GM18907 (cell line): ENCODE measurements around the gene ADAMTSL1.

Experiments
- ATAC-seq: cut with Tn5 transposase; IDR thresholded peaks from one replicate; pipeline ENCODE4 v1.9.1; 2021; ENCODE audit warnings: mild to moderate bottlenecking, moderate library complexity; ENCODE audit not compliant: unreplicated experiment

Gene ADAMTSL1

DNA sequence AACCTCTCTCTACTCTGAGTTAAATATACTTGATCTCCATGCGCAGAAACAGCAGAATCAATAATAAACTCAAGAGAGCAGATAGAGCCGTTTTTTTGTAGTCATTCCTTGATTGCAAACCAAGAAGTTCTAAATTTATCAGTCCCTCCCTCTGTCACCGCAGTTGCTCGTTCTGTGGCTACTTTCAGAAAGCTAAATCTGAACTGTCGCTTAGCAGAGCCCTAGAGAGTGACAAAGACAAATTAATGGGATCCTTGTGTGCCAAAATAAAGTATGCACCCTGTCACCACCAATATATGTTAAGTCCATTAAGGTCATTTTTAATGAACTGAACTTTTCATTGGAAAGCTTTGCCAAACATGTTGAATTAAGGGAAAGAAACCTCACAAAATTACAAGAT, 218.3 kb downstream of the ADAMTSL1 start:
- no peak for ATAC-seq

DNA sequence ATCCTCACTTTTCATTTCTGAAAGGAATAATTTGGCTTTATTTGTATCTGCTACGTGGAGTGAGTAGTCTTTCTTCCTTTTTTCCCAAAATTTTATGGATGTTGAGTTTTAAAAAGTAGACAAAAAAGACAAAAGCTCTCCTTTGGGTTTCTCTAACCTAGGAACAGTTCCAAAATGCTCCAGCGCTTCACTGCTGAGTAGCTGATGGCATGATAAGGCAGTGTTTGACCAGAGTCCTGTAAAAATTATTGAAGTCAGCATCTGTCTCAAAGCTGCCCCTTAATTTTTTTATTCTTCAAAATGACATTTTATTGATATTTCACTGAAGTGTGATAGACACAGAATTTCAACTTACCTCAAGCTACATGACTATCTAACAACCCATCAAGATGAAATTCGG, 219.0 kb downstream of the ADAMTSL1 start:
- no peak for ATAC-seq

DNA sequence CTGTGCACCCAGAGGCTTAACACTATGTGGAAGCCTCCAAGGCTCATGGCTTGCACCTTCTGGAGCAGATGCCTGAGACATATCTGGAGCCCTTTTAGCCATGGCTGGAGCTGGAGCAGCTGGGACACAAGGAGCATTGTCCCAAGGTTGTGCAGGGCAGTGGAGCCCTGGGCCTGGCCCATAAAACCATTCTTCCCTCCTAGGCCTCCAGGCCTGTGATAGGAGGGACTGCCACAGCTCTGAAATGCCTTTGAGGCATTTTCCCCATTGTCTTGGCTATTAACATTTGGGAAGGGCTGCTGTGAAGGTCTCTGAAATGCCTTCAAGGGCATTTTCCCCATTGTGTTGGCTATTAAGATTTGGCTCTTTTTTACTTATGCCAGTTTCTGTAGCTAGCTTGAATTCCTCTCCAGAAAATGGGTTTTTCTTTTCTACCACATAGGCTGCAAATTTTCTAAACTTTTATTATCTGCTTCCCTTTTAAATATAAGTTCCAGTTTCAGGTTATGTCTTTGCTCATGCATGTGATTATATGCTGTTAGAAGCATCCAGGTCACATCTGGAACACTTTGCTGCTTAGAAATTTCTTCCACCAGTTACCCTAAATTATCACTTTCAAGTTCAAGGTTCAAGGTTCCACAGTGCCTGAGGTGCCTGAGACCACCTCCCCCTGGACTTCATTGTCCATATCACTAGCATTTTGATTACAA, 221.2 kb downstream of the ADAMTSL1 start:
- no peak for ATAC-seq

DNA sequence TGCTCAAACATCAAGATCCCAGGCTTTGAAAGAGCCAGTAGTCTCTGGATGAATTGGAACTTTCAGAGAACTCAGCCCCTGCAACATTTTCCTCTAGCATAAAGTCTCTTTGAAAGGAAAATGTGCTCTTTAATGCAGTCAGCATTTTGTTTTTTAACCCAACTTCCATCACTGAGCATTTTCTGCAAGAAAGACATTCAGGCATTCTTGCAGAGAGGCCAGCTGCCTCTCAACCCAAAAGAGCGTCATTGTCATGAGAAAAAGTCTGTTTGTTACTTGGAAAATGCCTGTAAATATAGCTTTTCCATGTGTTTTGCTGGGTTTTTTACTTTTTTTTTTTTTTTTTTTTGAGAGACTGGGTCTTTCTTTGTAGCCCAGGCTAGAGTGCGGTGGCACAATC, 225.0 kb downstream of the ADAMTSL1 start:
- no peak for ATAC-seq

DNA sequence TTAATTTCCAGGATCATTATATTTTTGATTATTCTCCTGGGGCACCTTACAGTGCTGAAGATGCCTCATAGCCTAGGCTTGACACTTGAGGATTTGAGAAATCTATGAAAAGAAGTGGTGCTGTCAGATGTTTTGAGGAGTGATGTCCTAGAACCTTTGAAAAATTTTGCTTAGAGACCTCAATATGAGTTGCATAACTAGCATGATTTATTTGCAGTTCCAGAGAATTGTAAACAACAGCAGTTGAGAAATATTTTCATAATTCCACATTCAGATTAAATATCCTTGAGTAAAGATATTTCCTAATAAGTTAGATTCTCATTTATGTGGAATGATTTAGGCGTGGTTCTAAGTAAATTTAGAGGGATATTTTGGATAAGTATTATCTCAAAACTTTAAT, 225.8 kb downstream of the ADAMTSL1 start:
- no peak for ATAC-seq

- ATAC-seq: no peak
These were observed 226.8 kb downstream of the ADAMTSL1 start for GRCh38 chr9:18700714-18701113.

DNA sequence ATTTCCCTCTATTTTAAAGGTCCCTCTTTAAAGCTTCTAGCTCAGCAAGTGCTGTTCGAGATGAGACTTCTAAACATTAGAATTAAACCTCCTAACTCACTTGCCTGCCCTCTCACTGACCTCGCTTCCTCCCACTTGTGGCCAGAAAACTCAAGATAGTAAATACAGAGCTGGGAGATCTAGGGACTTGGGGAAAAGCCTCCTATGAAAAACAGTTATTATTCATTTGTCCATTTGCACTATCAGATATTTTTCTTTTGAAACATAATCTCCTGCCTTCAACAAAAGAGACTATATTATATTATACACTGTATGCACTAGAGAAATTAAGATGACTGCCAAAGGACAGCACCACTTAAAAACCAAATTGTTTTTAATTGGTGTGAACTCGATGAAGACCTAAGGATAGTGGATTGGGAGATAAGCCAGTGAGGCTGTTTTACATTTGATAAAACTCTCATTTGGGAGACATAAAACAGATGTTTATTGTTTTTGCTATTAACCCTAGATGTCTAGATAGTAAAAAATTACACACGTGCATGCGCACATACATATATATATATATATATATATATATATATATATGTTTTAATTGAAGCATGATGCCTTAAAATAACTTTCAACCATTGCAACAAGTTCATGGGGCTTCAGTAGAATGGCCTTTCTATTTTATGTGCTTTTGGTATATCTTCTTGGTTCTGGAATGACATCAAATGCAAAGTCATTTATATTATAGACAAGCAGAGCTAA, 229.4 kb downstream of the ADAMTSL1 start:
- no peak for ATAC-seq

- no peak for ATAC-seq
These were observed 230.0 kb downstream of the ADAMTSL1 start for GRCh38 chr9:18703901-18704379.

DNA sequence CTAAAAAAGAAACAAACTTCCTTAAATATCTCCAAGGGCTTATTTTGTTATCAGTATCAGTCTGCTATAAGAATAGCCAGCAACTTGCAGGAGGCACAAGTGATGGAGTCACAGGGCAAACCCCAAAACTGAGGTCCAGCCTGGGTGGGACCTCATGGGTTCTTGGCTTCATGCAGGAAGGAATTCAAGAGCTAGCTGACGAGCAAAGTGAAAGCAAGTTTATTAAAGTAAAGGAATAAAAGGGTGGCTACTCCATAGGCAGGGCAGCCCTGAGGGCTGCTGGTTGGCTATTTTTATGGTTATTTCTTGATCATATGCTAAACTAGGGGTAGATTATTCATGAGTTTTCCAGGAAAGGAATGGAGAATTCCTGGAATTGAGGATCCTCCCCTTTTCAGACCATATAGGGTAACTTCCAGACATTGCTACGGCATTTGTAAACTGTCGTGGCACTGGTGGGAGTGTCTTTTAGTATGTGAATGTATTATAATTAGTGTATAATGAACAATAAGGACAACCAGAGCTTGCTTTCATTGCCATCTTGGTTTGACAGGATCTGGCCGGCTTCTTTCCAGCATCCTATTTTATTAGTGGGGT, 231.9 kb downstream of the ADAMTSL1 start:
- ATAC-seq: no peak

DNA sequence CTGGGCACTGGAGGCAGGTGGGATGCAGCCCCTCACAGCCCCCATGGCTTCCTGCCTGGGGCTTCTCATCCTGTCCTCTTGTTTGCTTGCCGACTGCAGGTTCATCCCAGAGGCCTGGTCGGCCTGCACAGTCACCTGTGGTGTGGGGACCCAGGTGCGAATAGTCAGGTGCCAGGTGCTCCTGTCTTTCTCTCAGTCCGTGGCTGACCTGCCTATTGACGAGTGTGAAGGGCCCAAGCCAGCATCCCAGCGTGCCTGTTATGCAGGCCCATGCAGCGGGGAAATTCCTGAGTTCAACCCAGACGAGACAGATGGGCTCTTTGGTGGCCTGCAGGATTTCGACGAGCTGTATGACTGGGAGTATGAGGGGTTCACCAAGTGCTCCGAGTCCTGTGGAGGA, 232.7 kb downstream of the ADAMTSL1 start:
- no peak for ATAC-seq

DNA sequence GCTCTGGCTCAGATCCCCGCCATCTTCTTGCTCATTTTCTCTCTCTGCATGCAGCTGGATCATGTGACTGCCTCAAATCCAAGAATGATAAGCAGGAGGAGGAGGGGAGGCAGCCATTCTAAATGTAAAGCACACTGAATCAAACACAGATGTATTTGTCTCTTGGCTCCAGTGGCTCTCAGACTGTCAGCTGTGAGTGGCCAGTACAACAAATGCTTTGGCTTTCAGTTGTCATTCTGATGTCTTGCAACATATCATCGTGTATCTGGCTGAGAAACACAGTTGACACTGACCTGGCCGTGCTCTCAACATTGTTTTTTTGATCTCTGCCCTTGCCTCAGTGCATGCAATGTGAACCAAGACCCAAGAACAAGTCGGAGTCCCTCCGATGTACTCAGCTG, 233.1 kb downstream of the ADAMTSL1 start:
- no peak for ATAC-seq

GRCh38 chr9:18707489-18708205, 233.7 kb downstream of the ADAMTSL1 start:
- ATAC-seq: no peak

DNA sequence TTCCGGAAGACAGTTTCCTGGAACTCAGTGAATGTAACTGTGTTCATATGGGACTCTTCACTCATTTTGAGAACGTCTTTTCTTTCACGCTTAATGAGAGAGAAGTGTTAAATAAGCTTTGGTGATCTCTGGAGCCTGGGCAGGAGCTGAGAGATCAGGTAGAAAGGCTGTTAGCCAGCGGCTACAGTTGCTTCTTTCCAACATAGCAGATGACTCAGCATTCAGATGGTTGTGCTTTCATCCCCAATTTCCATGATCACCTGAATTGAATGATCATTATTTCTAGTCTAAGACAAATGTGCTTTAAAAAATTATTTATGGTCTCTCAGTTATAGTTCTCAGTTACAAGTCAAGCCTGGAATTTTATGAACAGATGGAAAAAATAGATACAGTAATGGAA, 234.5 kb downstream of the ADAMTSL1 start:
- ATAC-seq: no peak

- ATAC-seq: no peak
These were observed 236.1 kb downstream of the ADAMTSL1 start for GRCh38 chr9:18710065-18710464.

GRCh38 chr9:18717759-18718158, 243.8 kb downstream of the ADAMTSL1 start:
- ATAC-seq: no peak

DNA sequence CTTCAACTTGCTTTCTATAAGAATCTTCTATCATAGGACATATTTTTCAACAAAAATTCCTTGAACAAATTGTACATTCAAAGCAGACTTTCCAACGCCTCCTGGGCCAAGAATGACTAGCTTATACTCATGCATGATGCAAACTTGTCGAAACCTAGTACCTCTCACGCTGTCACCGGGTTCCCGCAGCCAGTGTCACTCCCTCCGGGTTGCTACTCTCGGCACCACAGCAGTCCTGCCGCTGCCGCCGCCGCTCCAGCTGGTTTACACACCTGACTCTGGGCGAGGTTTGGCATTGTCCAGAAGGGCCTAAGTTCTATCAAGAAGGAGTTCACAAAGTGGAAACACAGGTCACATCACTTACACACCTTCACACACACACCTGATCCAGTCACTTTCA, 244.4 kb downstream of the ADAMTSL1 start:
- ATAC-seq: no peak

DNA sequence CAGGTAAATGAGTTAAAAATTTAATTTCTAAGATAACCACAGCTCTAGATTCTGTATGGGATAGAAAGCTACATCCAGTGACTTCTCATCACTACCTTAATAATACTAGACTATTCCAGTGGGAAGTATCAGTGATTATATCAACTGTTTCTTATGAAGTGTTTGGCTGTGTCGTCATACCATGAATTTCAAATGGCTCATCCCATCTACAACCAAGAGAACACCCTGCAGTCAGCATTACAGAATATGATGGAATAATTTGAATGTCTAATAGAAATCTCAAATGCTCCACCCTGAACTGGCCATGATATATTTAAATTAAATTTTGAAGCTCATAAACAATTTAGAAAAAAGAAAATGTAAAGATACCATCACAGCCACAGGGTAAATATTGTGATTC, 245.0 kb downstream of the ADAMTSL1 start:
- ATAC-seq: no peak

DNA sequence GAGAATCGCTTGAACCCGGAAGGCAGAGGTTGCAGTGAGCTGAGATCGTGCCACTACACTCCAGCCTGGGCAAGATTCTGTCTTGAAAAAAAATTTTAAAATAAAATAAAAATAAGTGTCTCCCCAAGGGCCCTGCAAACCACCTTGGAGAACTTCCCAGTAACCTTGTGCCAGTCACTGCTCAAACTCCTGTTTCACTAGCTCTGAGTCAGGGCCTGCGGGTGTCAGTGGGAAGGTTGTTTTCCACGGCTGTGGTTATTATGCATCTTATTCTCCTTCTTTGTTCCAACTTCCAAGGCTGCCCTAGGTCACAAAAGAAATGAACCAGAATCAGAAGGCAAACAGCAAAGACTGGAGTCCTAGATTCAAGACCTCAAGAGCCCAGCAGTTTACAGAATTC, 246.7 kb downstream of the ADAMTSL1 start:
- ATAC-seq: no peak

DNA sequence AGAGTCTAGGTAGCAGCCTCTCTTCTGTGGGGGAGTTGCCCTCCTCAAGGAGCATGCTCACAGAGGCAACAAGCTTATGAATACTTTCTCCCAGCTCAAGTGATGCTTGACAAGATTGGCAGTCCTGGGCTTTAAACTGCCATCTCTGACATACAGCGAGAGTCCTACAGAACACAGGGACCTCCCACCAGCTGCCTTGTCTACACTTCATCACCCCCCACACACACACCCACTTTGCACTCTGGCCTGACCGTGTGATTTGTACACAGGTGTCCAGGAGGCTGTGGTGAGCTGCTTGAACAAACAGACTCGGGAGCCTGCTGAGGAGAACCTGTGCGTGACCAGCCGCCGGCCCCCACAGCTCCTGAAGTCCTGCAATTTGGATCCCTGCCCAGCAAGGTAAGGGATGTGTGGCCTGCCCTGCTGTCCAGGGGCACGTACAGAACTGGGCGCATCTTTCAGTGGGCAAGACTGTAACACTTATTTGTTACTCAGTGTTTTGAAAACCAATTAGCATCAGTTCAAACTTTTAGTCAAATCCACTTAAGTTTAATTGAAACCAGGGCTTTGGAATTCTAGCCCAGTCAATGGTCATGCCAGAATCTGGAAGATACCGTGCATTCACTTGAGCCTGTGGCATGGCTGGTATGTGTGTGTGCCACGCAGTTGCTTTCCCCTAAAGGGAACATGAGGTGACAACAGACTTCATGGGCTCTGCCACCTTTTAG, 247.5 kb downstream of the ADAMTSL1 start:
- ATAC-seq: no peak

DNA sequence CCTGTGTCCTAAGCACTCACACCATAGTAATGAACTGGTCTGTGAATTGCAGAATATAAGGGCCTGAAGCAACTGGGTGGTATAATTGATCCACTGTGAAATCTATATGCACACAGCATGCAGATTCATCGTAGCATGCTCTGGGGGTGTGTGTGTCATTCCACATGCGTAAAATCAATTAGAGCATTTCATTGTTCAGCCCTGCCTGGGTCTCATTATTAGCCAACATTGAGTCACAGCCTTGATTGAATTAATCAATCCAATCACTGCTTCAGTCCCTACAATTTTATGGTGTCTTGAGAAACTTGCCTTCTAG, 248.0 kb downstream of the ADAMTSL1 start:
- no peak for ATAC-seq

GRCh38 chr9:18722882-18723281, 248.9 kb downstream of the ADAMTSL1 start:
- no peak for ATAC-seq
